CD4-positive, alpha-beta T cell (primary cell): Measurements from ENCODE around the gene DDI2. TPM values are rescaled to one million over a fixed set of nuclear protein-coding genes. Genes with fewer than 3 reads are reported as not detected.

ENCODE experiments used
- ATAC-seq: fragments of 200-7000 bp; cut with Tn5 transposase; one replicate; pipeline ENCODE4 v1.10.0; 2022; ENCODE audit warnings: mild to moderate bottlenecking; ENCODE audit not compliant: poor library complexity
- CTCF ChIA-PET: fragments of 350-600 bp; sonication (Branson Sonifier 250); formaldehyde crosslinking; loops from one replicate; lab custom pipeline; 2021; ENCODE audit warnings: antibody characterized with exemption, inconsistent platforms; lab: Charles Lee
- POLR2A ChIA-PET: fragments of 350-600 bp; sonication (Branson Sonifier 250); formaldehyde crosslinking; loops from one replicate; lab custom pipeline; 2021; ENCODE audit warnings: antibody characterized with exemption, inconsistent platforms; lab: Charles Lee
- DNase-seq, 14 experiments: peaks; one replicate each; pipeline ENCODE4 v3.0.0-alpha.2; 2013 to 2020; ENCODE audit warnings: mixed read lengths in 2 of 14
- H3K27ac ChIP-seq, 2 donors: one replicate each; pipeline versions ENCODE4 v1.5.1 to v1.7.0; 2013; ENCODE audit warnings: low read length in 2 of 2, low read depth in 1 of 2, mild to moderate bottlenecking in 1 of 2
- H3K27me3 ChIP-seq, 2 experiments: 1 replicate in 1 of 2; 2 replicates in 1 of 2; pipeline versions ENCODE4 v1.6.1 to v1.7.0; 2013; ENCODE audit warnings: low read length in 2 of 2, control low read depth in 1 of 2, mild to moderate bottlenecking in 1 of 2, moderate library complexity in 1 of 2; ENCODE audit not compliant: insufficient read depth in 2 of 2, control insufficient read depth in 1 of 2
- H3K36me3 ChIP-seq: one replicate; pipeline ENCODE4 v1.6.1; 2013; ENCODE audit warnings: low read length, control low read depth; ENCODE audit not compliant: insufficient read depth
- H3K4me1 ChIP-seq: one replicate; pipeline ENCODE4 v1.6.1; 2013; ENCODE audit warnings: low read length, control low read depth; ENCODE audit not compliant: insufficient read depth
- H3K4me3 ChIP-seq: one replicate; pipeline ENCODE4 v1.5.1; 2013; ENCODE audit warnings: mild to moderate bottlenecking, low read length, moderate library complexity
- H3K9me3 ChIP-seq, 2 experiments: 1 replicate in 1 of 2; 2 replicates in 1 of 2; pipeline versions ENCODE4 v1.6.1 to v1.7.0; 2013; ENCODE audit warnings: low read length in 2 of 2, mild to moderate bottlenecking in 2 of 2, control low read depth in 1 of 2, moderate library complexity in 1 of 2; ENCODE audit not compliant: control insufficient read depth in 1 of 2, insufficient read depth in 1 of 2
- H3K27ac Mint-ChIP-seq: one replicate; pipeline ENCODE4 v1.8.0; 2020; ENCODE audit warnings: mixed read lengths
- H3K27me3 Mint-ChIP-seq: one replicate; pipeline ENCODE4 v1.8.0; 2021; ENCODE audit warnings: mixed read lengths
- H3K36me3 Mint-ChIP-seq: one replicate; pipeline ENCODE4 v1.8.0; 2021; ENCODE audit warnings: low read depth, mixed read lengths
- H3K4me1 Mint-ChIP-seq: one replicate; pipeline ENCODE4 v1.8.0; 2021; ENCODE audit warnings: low read depth, mixed read lengths
- H3K4me3 Mint-ChIP-seq: one replicate; pipeline ENCODE4 v1.8.0; 2020; ENCODE audit warnings: mild to moderate bottlenecking, mixed read lengths
- H3K9me3 Mint-ChIP-seq: one replicate; pipeline ENCODE4 v1.8.0; 2020; ENCODE audit warnings: mixed read lengths
- CTCF ChIP-seq: fragments of 200-600 bp; IDR thresholded peaks from one replicate; pipeline ENCODE4 v1.8.0; 2022; ENCODE audit warnings: antibody characterized with exemption, mild to moderate bottlenecking
- intact Hi-C, 2 experiments: fragments of 100-400 bp; cut with DNase I in 1 of 2; cut with micrococcal nuclease in 1 of 2; formaldehyde crosslinking; loops; one replicate each; pipeline versions ENCODE4 v1.15.1 to v1.9.0; 2023 to 2025; cut with DNase I, micrococcal nuclease
- total RNA-seq, 174 experiments: library from RNA in 2 of 174; stranded (reverse) in 2 of 174; gene quantifications; one replicate each; pipeline ENCODE4 v1.2.3 and lab custom pipeline; 2021 to 2026

Gene DDI2
- total RNA-seq, 2 experiments from 2014 or later = 24.2 to 29.9 TPM

- intact Hi-C loops = no loop called here
- Mint-ChIP-seq H3K4me1 (peaks cover 74% of the 10 kb centered on the region), H3K9me3 (no peaks in the 10 kb centered on the region), H3K4me3 (no peak overlapping the region), H3K27me3 (no peaks in the 10 kb centered on the region), H3K36me3 (peaks cover 31% of the 10 kb centered on the region), H3K27ac (peak overlapping the region; percentile 8)
- no peak for ATAC-seq
- ChIA-PET POLR2A (no interaction called here), CTCF (no interaction called here)
- no peaks in the 10 kb centered on the region for H3K27me3 ChIP-seq
- H3K36me3 ChIP-seq = peaks cover 27% of the 10 kb centered on the region
- no peak overlapping the region for H3K4me3 ChIP-seq
- no peak for TF ChIP-seq CTCF
- H3K27ac ChIP-seq = no peak overlapping the region
- H3K9me3 ChIP-seq = no peaks in the 10 kb centered on the region
- no peak for DNase-seq
- peaks cover 35% of the 10 kb centered on the region for H3K4me1 ChIP-seq
Measured at GRCh38 chr1:15624133-15624714, 7.0 kb downstream of the DDI2 start.

- H3K27ac ChIP-seq = no peak overlapping the region
- no peak overlapping the region for H3K4me3 Mint-ChIP-seq
- peaks cover 63% of the 10 kb centered on the region for H3K4me1 Mint-ChIP-seq
- H3K27me3 ChIP-seq = no peaks in the 10 kb centered on the region
- H3K4me1 ChIP-seq = peaks cover 24% of the 10 kb centered on the region
- peaks cover 37% of the 10 kb centered on the region for H3K36me3 Mint-ChIP-seq
- ChIA-PET POLR2A (no interaction called here), CTCF (no interaction called here)
- no peaks in the 10 kb centered on the region for H3K9me3 Mint-ChIP-seq
- no peak for DNase-seq
- no peak for TF ChIP-seq CTCF
- H3K27ac Mint-ChIP-seq = no peak overlapping the region
- no peaks in the 10 kb centered on the region for H3K27me3 Mint-ChIP-seq
- no peak for ATAC-seq
- H3K9me3 ChIP-seq = no peaks in the 10 kb centered on the region
- intact Hi-C loops = no loop called here
- no peak overlapping the region for H3K4me3 ChIP-seq
- peaks cover 30% of the 10 kb centered on the region for H3K36me3 ChIP-seq
Measured at GRCh38 chr1:15625056-15625917, 8.0 kb downstream of the DDI2 start.

GRCh38 chr1:15626269-15626950 lies 9.2 kb downstream of the DDI2 start:
- Histone ChIP-seq H3K36me3 (peaks cover 39% of the 10 kb centered on the region), H3K27ac (no peak overlapping the region), H3K4me1 (peaks cover 19% of the 10 kb centered on the region), H3K9me3 (no peaks in the 10 kb centered on the region), H3K4me3 (no peak overlapping the region), H3K27me3 (no peaks in the 10 kb centered on the region)
- H3K4me1 Mint-ChIP-seq = peaks cover 52% of the 10 kb centered on the region
- H3K9me3 Mint-ChIP-seq = no peaks in the 10 kb centered on the region
- H3K4me3 Mint-ChIP-seq = no peak overlapping the region
- peak in 1 of 14 experiments; percentile 9 for DNase-seq
- CTCF ChIA-PET = no interaction called here
- H3K27me3 Mint-ChIP-seq = no peaks in the 10 kb centered on the region
- TF ChIP-seq CTCF = no peak
- no peak overlapping the region for H3K27ac Mint-ChIP-seq
- H3K36me3 Mint-ChIP-seq = peaks cover 47% of the 10 kb centered on the region
- intact Hi-C loops = no loop called here
- ATAC-seq = no peak
- POLR2A ChIA-PET = no interaction called here
